ENCODE measurements around the gene GRM2. TPM values are rescaled to one million over a fixed set of nuclear protein-coding genes. Genes with fewer than 3 reads are reported as not detected.

The GRM2 gene
- total RNA-seq, 4 donors from 2014 or later: 0.59 to 2.6 (median 0.91) TPM

DNA sequence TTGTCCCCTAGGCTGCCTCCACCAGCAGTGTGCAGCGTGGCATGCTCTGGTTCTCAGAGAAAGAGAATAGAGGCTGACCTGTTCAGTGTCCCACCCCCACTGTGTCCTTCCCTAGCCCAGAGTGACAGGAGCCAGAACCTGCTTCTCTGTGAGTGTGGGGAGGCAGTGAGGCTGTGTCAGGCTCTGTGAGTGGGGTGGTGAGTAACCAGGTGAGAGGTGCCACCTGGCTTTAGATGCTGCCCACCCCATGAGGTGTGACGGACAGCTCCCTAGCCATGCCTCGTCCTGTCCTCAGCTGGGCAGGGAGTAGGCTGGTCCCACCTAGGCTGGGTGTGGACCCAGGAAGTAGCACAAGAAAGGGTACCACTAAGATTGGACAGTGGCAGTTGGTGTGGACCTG is 29.5 kb upstream of the GRM2 start:
- TF ChIP-seq EP300 (IDR thresholded peaks at IDR 0.05) (no peak), POLR2A (IDR thresholded peaks at IDR 0.05) (no peak)
- TF ChIP-seq, protein P1, sequence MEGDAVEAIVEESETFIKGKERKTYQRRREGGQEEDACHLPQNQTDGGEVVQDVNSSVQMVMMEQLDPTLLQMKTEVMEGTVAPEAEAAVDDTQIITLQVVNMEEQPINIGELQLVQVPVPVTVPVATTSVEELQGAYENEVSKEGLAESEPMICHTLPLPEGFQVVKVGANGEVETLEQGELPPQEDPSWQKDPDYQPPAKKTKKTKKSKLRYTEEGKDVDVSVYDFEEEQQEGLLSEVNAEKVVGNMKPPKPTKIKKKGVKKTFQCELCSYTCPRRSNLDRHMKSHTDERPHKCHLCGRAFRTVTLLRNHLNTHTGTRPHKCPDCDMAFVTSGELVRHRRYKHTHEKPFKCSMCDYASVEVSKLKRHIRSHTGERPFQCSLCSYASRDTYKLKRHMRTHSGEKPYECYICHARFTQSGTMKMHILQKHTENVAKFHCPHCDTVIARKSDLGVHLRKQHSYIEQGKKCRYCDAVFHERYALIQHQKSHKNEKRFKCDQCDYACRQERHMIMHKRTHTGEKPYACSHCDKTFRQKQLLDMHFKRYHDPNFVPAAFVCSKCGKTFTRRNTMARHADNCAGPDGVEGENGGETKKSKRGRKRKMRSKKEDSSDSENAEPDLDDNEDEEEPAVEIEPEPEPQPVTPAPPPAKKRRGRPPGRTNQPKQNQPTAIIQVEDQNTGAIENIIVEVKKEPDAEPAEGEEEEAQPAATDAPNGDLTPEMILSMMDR (IDR thresholded peaks at IDR 0.05): no peak
- DNase-seq (ENCODE audit: low spot score in 2 of 2): no peak
- Histone ChIP-seq H3K36me3 (peaks cover 0 to 54% (median 0%) of the 10 kb centered on the region in 3 donors), H3K27ac (no peak overlapping the region), H3K4me3 (no peak overlapping the region), H3K27me3 (no peaks in the 10 kb centered on the region), H3K4me1 (peaks cover 0 to 72% (median 30%) of the 10 kb centered on the region in 4 donors), H3K9me3 (no peaks in the 10 kb centered on the region)
- 88 to 94% methylated on average over 3 of the region's 3 CpGs for WGBS, 2 donors

DNA sequence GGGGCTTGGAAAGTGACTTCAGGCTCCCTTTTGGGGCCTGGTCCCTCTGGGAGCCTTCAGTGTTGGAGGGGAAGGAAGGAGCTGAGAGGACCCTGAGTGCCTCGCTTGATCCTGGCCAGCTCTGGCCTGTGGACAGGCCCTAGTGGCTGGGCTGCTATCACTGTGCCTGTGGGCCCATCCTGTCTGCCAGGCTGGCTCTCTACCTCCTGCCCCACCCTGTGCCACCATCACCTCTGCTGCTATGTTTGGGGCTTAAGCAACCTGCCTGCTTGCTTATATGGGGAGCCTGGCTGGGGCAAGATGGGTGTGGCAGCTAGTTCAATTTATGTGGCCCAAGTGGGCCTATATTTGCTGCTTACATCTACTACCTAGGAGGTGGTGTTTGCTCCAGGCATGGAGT is 28.7 kb upstream of the GRM2 start:
- Histone ChIP-seq H3K4me3 (no peak overlapping the region), H3K9me3 (no peaks in the 10 kb centered on the region), H3K27me3 (no peaks in the 10 kb centered on the region), H3K4me1 (peaks cover 0 to 72% (median 22%) of the 10 kb centered on the region in 4 donors), H3K36me3 (peaks cover 0 to 54% (median 0%) of the 10 kb centered on the region in 3 donors), H3K27ac (no peak overlapping the region)
- DNase-seq (ENCODE audit: low spot score in 2 of 2): no peak
- TF ChIP-seq, protein P1 (IDR thresholded peaks at IDR 0.05): no peak
- TF ChIP-seq POLR2A (IDR thresholded peaks at IDR 0.05) (no peak), EP300 (IDR thresholded peaks at IDR 0.05) (no peak)
- 100% methylated on average over 1 of the region's 1 CpG for WGBS, 2 donors

DNA sequence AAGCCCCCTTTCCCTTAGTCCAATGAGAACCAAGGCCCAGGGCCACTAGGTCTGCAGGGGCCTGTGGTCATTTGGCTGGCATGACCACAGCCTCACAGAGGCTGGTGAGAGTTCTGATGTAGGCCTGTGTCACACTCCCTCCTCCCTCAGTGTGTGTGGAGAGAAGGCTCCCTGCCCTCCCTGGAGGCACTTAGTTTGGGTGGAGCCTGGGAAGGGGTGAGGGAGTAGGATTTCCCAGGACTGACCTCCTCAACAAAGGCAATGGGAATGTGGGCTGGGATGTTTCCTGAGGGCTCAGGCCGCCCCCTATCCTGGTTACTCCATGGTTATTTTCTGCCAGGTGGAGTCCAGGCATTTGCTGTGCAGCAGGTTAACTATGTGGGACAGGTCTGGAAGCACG is 28.2 kb upstream of the GRM2 start:
- H3K4me1 ChIP-seq: peaks cover 0 to 71% (median 20%) of the 10 kb centered on the region in 4 donors
- TF ChIP-seq EP300 (IDR thresholded peaks at IDR 0.05) (no peak), POLR2A (IDR thresholded peaks at IDR 0.05) (no peak)
- TF ChIP-seq, protein P1 (IDR thresholded peaks at IDR 0.05): no peak
- no peak overlapping the region for H3K4me3 ChIP-seq
- peaks cover 0 to 56% (median 0%) of the 10 kb centered on the region in 3 donors for H3K36me3 ChIP-seq
- H3K9me3 ChIP-seq: no peaks in the 10 kb centered on the region
- no peaks in the 10 kb centered on the region for H3K27me3 ChIP-seq
- DNase-seq (ENCODE audit: low spot score in 2 of 2): no peak
- 80 to 84% methylated on average over 2 of the region's 2 CpGs for WGBS, 2 donors
- H3K27ac ChIP-seq: no peak overlapping the region

DNA sequence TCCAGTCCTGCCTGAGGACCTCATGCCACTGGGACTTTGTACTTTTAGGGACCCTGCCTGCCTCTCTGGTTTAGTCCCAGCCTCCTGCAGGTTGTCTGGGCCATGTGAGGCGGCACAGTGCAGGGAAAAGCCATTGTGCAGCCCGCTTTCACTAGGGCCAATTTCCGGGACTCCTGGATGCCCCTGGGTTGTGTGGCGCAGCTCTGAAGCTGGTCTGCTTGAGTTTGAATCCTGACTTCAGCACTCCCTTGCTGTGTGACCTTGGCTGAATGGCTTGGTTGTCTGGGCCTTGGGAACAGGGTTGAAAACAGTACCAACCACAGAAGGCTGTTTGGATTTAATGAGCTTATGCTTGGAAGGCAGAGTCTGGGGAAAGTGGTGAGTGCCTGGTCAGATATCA is 27.6 kb upstream of the GRM2 start:
- 81 to 94% methylated on average over 4 of the region's 4 CpGs for WGBS, 2 donors
- Histone ChIP-seq H3K9me3 (no peaks in the 10 kb centered on the region), H3K4me3 (no peak overlapping the region), H3K27ac (no peak overlapping the region), H3K36me3 (peaks cover 0 to 60% (median 0%) of the 10 kb centered on the region in 3 donors), H3K27me3 (no peaks in the 10 kb centered on the region), H3K4me1 (peaks cover 0 to 69% (median 18%) of the 10 kb centered on the region in 4 donors)
- TF ChIP-seq EP300 (IDR thresholded peaks at IDR 0.05) (no peak), POLR2A (IDR thresholded peaks at IDR 0.05) (no peak)
- TF ChIP-seq, protein P1 (IDR thresholded peaks at IDR 0.05): no peak
- DNase-seq (ENCODE audit: low spot score in 2 of 2): no peak

DNA sequence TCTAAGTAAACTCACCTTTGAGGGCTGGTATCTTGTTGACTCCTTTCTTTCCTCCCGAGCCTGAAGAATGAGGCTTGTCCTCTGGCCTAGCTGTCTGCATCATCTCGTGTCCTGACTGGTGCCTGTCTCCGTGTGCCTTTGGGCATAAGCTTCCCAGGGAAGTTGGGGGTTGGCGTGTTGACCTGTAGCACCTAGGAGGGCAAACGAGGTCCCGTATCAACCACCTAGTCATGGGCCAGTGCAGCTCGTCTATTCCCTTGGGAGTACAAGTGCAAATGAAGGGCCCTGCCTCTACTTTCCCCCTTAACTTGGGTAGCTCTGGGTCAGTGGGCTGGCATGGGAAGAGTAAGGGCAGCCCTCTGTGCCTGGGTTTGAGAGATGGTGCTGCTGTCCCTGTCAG is 27.1 kb upstream of the GRM2 start:
- 77 to 88% methylated on average over 5 to 7 of the region's 7 CpGs for WGBS, 2 donors
- Histone ChIP-seq H3K27ac (peak overlapping the region in 1 of 4 donors; percentile 20), H3K4me1 (peaks cover 0 to 69% (median 18%) of the 10 kb centered on the region in 4 donors), H3K27me3 (no peaks in the 10 kb centered on the region), H3K36me3 (peaks cover 0 to 60% (median 4%) of the 10 kb centered on the region in 3 donors), H3K4me3 (no peak overlapping the region), H3K9me3 (no peaks in the 10 kb centered on the region)
- DNase-seq (ENCODE audit: low spot score in 2 of 2): no peak
- TF ChIP-seq POLR2A (IDR thresholded peaks at IDR 0.05): no peak
- TF ChIP-seq, protein P1 (IDR thresholded peaks at IDR 0.05): no peak
- no peak for TF ChIP-seq EP300 (IDR thresholded peaks at IDR 0.05)

All from tibial nerve (tissue), 4 donors.